K562 (cell line): ENCODE data around the gene TEX48. TPM values are rescaled to one million over a fixed set of nuclear protein-coding genes. Genes with fewer than 3 reads are reported as not detected.

Experiments used
- CBFA2T2 ChIP-seq: fragments of 450-650 bp; conservative IDR thresholded peaks from 2 replicates; pipeline ENCODE4 v1.6.1; 2017; ENCODE audit warnings: mild to moderate bottlenecking
- CCAR2 ChIP-seq: fragments of 200-400 bp; formaldehyde crosslinking; IDR thresholded peaks from 2 replicates; pipeline ENCODE4 v1.6.1; 2017; ENCODE audit warnings: mild to moderate bottlenecking, low read depth, low read length
- CTBP1 ChIP-seq: fragments of 450-650 bp; IDR thresholded peaks from 2 replicates; pipeline ENCODE4 v1.6.1; 2016; ENCODE audit warnings: borderline replicate concordance
- DDX20 ChIP-seq: fragments of 450-650 bp; IDR thresholded peaks from 2 replicates; pipeline ENCODE4 v1.6.1; 2016; ENCODE audit warnings: missing genetic modification characterization, low read depth, mild to moderate bottlenecking, missing compliant biosample characterization, moderate library complexity
- ESRRA ChIP-seq: fragments of 450-650 bp; IDR thresholded peaks from 2 replicates; pipeline ENCODE4 v1.6.1; 2014; ENCODE audit warnings: low read depth, mild to moderate bottlenecking, moderate library complexity, borderline replicate concordance
- EZH2 ChIP-seq: IDR thresholded peaks from 2 replicates; pipeline ENCODE4 v1.6.1; 2012; ENCODE audit warnings: low read depth, mild to moderate bottlenecking, inconsistent platforms, low read length, borderline replicate concordance
- FOXP1 ChIP-seq: sonication (generic); formaldehyde crosslinking; IDR thresholded peaks from 2 replicates; pipeline ENCODE4 v1.8.0; 2022; ENCODE audit warnings: mild to moderate bottlenecking, missing genetic modification reagents
- GATA2 ChIP-seq: sonication (generic); formaldehyde crosslinking; IDR thresholded peaks from 2 replicates; pipeline ENCODE4 v1.4.0; 2020; ENCODE audit warnings: mild to moderate bottlenecking, missing genetic modification reagents
- GTF2A2 ChIP-seq: IDR thresholded peaks from 2 replicates; pipeline ENCODE4 v1.6.1; 2016; ENCODE audit warnings: mild to moderate bottlenecking, missing genetic modification characterization, missing compliant biosample characterization
- ID3 ChIP-seq, 2 experiments: fragments of 250-450 bp in 1 of 2; fragments of 450-650 bp in 1 of 2; sonication (Bioruptor Pico) in 1 of 2; IDR thresholded peaks; 2 replicates each; pipeline versions ENCODE4 v1.6.1 to v1.8.0; 2016 to 2021; ENCODE audit warnings: mild to moderate bottlenecking in 2 of 2, moderate library complexity in 2 of 2, missing compliant biosample characterization in 1 of 2, missing genetic modification characterization in 1 of 2
- KDM1A ChIP-seq, 2 experiments: fragments of 450-650 bp; IDR thresholded peaks; 2 replicates each; pipeline ENCODE4 v1.6.1; 2016; ENCODE audit warnings: mild to moderate bottlenecking in 2 of 2
- MBD2 ChIP-seq: sonication (generic); IDR thresholded peaks from 2 replicates; pipeline ENCODE4 v1.6.1; 2016; ENCODE audit warnings: low read depth, borderline replicate concordance
- POLR2AphosphoS5 ChIP-seq: IDR thresholded peaks from 2 replicates; pipeline ENCODE4 v1.6.1; 2011; ENCODE audit warnings: mild to moderate bottlenecking, low read depth, low read length, moderate library complexity; ENCODE audit not compliant: control insufficient read depth, insufficient read depth
- POLR2G ChIP-seq: fragments of 200-400 bp; formaldehyde crosslinking; IDR thresholded peaks from 2 replicates; pipeline ENCODE4 v1.6.1; 2017; ENCODE audit warnings: low read depth, mild to moderate bottlenecking, antibody characterized with exemption, low read length, moderate library complexity
- SIRT6 ChIP-seq: IDR thresholded peaks from one replicate; pipeline ENCODE4 v1.6.1; 2012; ENCODE audit warnings: low read depth, mild to moderate bottlenecking, control low read depth, inconsistent platforms, low read length, moderate library complexity
- STAT6 ChIP-seq: sonication (generic); formaldehyde crosslinking; IDR thresholded peaks from 2 replicates; pipeline ENCODE4 v1.8.1; 2023; ENCODE audit warnings: mild to moderate bottlenecking, missing genetic modification reagents
- TBL1XR1 ChIP-seq, 2 experiments: IDR thresholded peaks; 2 replicates each; pipeline ENCODE4 v1.6.1; 2012; ENCODE audit warnings: improper control_type of control experiment in 2 of 2, low read length in 2 of 2, mild to moderate bottlenecking in 1 of 2
- TFAP4 ChIP-seq: sonication (generic); formaldehyde crosslinking; IDR thresholded peaks from 2 replicates; pipeline ENCODE4 v1.8.0; 2022; ENCODE audit warnings: missing genetic modification reagents, mild to moderate bottlenecking, moderate library complexity, borderline replicate concordance
- TRIM25 ChIP-seq: fragments of 450-650 bp; IDR thresholded peaks from 2 replicates; pipeline ENCODE4 v1.7.0; 2016; ENCODE audit warnings: borderline replicate concordance
- ZC3H4 ChIP-seq: sonication (generic); formaldehyde crosslinking; IDR thresholded peaks from 2 replicates; pipeline ENCODE4 v1.9.0; 2021; ENCODE audit warnings: missing genetic modification reagents, borderline replicate concordance
- ZNF224 ChIP-seq: sonication (generic); formaldehyde crosslinking; IDR thresholded peaks from 2 replicates; pipeline ENCODE4 v1.8.0; 2022; ENCODE audit warnings: mild to moderate bottlenecking, missing genetic modification reagents
- polyA plus RNA-seq, 8 experiments: library from polyadenylated mRNA; depleted of rRNA in 4 of 8; stranded (reverse) in 5 of 8; unstranded in 3 of 8; fragments of >200 nt; fragmentation: Nextera tagmentation in 2 of 8; fragmentation: Illumina TruSeq in 1 of 8; extraction: Ambion mirVana in 2 of 8; extraction: Trizol in 1 of 8; gene quantifications; 2 replicates each; pipeline versions ENCODE4 v1.2.1 to v1.2.3, GENCODE V29; 2011 to 2014; ENCODE audit warnings: inconsistent platforms in 1 of 8, missing spikeins in 1 of 8
- total RNA-seq, 7 experiments: library from RNA; depleted of rRNA in 6 of 7; stranded (reverse); fragments of >200 nt in 6 of 7; fragmentation: Illumina TruSeq in 2 of 7; extraction: Trizol in 2 of 7; gene quantifications; 2 replicates each; pipeline versions ENCODE4 v1.2.1 to v1.2.3, GENCODE V29; 2011 to 2021; ENCODE audit warnings: low replicate concordance in 1 of 7

TEX48 gene
- total and polyA plus RNA-seq, 9 of the 15 experiments (the other 6 are each of a cell fraction or from before 2014, with no cell fraction given) = not detected

- TF ChIP-seq GTF2A2 (tag) (no peak), MBD2 (no peak), ID3 (CRISPR knock-in tag; IDR thresholded peaks at IDR 0.05) (no peak), ID3 (tag; IDR thresholded peaks at IDR 0.05) (peak; percentile 69; the same call in 1 of the 2 replicates), ZNF224 (no peak), POLR2G (no peak), TFAP4 (CRISPR knock-in tag) (peak; percentile 68; the same call in 1 of the 2 replicates), KDM1A (IDR thresholded peaks at IDR 0.05) (0 out of 4 replicates have a peak, but pooled peaks of 1 of the 2 experiments have one; percentile 21), ESRRA (peak; percentile 40; the same call in 1 of the 2 replicates), TBL1XR1 (IDR thresholded peaks at IDR 0.05; ENCODE audit: low read length in 2 of 2) (no peak), DDX20 (no peak), POLR2AphosphoS5 (peak; percentile 47; the same call in 1 of the 2 replicates), STAT6 (CRISPR knock-in tag) (no peak), FOXP1 (CRISPR knock-in tag) (no peak), TRIM25 (no peak), CBFA2T2 (peak; percentile 70), CCAR2 (no peak), GATA2 (CRISPR knock-in tag) (no peak), SIRT6 (no peak), CTBP1 (peak; percentile 39; the same call in 1 of the 2 replicates), EZH2 (no peak), ZC3H4 (CRISPR knock-in tag) (no peak)
These were observed 65.1 kb downstream of the TEX48 start (continued) for GRCh38 chr9:114616684-114617520.
